RPMI7951 (cell line): Measurements from ENCODE around the gene ELOB. TPM values are rescaled to one million over a fixed set of nuclear protein-coding genes. Genes with fewer than 3 reads are reported as not detected.
A peak's percentile ranks its signal among the peaks of the same experiment; 100 is the strongest.

Experiments
- DNase-seq: peaks from one replicate; pipeline ENCODE4 v3.0.0-alpha.2; 2012; ENCODE audit warnings: low read depth
- total RNA-seq: library from RNA; depleted of rRNA; stranded (reverse); fragments of >200 nt; shearing (Covaris generic); gene quantifications from 2 replicates; pipeline ENCODE4 v1.2.3, GENCODE V29; 2014; rRNA removed

ELOB gene
- total RNA-seq: 349 and 387 TPM in 2 replicates

DNA sequence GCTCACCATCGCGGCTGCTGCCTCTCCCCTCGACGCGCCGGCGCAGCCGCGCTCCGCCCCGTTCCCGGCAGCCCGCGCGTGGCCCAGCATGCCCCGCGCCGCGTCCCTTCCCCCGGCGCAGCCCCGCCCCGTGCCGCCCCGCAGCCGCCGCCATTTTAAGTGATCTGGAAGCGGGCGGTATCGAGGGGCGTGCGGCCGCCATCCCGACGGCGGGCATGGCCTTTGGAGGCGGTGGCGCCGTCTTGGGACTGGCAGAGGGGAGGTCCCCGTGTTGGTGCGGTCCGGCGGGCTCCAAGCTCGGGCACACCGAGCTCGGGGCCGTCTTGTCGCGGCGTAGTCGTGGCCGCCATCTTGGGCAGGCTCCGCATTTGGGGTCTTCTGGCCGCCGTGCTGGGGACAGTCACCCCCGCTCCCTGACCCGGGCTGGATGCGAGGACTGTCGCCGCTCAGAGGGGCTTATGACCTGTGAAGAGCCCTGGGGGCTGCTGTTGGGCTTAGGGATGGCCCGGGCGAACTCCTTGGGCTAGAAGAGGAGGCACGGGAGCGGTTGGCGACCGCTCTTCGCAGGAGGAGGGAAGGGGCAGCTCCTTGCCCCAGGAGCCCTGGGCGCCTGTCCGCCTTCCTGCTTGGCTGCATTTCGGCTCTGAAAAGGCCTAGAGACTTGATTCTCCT lies at the start of gene ELOB:
Gene ELOB, minus strand, starts transcription at position 50 of the 672 bp plus-strand sequence. Its CDS starts 41 bp downstream, at position 9.
- peak; percentile 77 for DNase-seq

DNA sequence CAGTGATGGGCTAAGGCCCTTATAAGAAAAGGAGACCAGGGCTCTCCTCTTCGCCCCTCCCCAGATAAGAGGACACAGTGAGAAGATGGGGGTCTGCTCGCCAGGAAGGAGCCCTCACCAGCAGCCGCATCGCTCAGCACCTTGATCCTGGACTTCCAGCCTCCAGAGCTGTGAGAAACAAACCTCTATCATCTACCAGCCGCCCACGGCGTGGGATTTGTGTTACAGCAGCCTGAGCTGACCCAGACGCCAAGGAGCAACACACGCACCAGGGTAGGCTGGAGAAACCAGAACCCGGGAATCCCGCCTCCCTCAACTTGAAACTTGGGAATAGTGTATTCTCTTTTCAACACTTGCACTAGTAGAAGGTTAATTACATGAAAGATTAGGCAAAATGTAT lies 48.8 kb upstream of the ELOB start:
- no peak for DNase-seq

DNA sequence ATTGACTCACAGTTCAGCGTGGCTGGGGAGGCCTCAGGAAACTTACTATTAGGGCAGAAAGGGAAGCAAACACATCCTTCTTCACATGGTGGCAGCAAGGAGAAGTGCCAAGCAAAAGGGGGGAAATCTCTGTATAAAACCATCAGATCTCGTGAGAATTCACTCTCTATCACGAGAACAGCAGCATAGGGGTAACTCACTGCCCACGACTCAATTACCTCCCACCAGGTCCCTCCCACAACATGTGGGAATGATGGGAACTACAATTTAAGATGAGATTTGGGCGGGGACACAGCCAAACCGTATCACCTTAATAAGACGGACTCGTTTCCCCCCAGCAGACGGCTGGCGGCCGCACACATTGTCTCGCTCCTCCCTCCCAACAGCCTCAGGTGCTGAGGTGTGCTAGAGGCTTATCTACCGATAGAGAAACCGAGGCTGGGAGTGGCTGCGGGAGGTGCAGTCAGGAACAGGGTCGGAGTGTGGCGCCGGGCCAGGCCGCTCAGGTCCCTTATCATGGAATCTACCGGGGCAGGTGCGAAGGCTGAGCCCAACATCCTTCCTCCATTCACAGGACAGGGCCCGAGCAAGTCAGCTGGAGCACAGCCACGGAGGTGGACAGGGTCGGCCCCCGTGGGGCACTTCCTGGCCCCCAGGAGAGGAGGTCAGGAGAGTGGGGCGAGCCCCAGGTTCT lies 48.1 kb upstream of the ELOB start:
- DNase-seq: no peak

GRCh38 chr16:2824626-2825025 lies 47.5 kb upstream of the ELOB start:
- no peak for DNase-seq

DNA sequence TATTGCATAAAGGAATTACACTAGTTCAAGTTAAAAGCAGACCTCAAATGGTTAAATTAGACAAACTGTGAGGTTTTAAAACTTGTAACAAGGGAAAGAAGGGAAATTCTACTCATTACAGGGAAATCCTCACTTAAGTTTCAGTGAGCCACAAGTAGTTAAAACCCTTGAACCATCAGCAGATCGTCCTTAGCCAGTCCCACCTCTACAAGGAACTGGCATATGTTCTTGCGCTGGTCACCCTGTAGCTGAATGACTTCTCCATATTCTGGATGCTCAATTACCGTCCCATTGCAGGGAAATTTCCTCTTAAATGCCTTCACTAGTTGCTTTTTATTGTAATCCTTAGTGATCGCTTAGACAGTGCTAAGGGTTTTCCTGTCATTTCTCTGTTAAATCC lies 45.4 kb upstream of the ELOB start:
- no peak for DNase-seq

- DNase-seq: no peak
Observed at GRCh38 chr16:2822158-2822495, 45.0 kb upstream of the ELOB start.

- no peak for DNase-seq
Observed at GRCh38 chr16:2821487-2822157, 44.5 kb upstream of the ELOB start.

DNA sequence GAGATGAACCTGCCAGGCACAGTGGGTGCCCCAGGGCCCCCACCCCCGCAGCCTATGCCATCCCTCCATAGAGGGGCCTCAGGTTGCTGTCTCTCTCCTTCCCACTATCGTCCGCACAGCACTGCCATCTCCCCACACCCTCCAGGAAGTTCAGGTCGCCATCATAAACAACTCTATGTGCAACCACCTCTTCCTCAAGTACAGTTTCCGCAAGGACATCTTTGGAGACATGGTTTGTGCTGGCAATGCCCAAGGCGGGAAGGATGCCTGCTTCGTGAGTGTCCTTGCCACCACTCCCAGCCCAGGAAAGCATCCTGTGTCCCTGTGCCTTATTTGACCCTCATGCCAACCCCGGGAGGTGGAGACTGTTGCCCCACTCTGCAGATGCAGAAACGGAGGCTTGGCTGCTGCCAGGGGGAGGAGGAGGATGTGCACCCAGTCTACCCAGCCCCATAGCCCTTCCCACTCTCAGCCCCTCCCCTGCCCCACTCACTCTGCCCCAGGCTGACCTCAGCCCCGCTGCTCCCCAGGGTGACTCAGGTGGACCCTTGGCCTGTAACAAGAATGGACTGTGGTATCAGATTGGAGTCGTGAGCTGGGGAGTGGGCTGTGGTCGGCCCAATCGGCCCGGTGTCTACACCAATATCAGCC lies 43.9 kb upstream of the ELOB start:
- DNase-seq: no peak

DNA sequence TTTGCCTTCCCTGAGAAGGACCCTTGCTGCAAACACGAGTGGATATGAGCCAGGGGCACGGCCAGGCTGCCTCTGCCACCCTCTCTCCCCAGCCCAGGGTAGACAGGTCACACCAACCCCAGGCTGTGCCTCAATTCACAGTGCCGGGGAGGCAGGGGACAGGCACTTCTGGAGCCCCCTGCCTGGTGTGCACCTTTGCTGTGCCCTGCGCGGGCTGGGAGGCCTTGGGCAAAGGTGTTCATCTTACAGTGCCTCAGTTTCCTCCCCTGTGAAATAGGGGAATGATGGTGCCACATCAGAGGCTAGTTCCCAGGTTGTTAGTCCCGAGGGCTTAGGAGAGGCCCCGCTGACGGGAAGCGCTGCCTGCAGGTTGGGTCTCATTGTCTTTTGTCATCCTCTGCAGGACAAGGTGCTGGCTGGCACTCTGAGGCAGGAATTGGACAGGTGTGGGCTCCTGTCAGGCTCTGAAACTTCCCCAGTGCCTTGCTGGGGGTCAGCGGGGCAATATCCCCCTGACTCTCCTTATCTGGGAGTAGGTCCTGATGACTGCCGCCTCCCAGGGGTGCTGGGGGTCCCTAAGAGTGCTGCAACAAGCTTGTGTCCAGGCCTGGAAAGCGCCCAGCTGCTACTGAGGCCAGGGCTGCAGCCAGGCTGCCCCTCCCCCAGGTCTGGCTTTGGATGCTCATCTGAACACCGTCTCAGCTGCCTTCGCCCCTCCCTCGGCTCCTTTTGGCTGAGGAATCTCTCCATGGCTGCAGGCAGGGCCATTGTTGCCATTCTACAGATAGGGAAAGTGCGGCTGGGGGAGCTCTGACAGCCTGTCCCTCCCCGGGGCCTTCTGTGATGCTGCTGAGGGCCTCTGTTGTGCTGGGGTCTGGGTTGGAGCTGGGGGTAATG lies 43.1 kb upstream of the ELOB start:
- no peak for DNase-seq

- no peak for DNase-seq
Observed at GRCh38 chr16:2819179-2819938, 42.3 kb upstream of the ELOB start.

DNA sequence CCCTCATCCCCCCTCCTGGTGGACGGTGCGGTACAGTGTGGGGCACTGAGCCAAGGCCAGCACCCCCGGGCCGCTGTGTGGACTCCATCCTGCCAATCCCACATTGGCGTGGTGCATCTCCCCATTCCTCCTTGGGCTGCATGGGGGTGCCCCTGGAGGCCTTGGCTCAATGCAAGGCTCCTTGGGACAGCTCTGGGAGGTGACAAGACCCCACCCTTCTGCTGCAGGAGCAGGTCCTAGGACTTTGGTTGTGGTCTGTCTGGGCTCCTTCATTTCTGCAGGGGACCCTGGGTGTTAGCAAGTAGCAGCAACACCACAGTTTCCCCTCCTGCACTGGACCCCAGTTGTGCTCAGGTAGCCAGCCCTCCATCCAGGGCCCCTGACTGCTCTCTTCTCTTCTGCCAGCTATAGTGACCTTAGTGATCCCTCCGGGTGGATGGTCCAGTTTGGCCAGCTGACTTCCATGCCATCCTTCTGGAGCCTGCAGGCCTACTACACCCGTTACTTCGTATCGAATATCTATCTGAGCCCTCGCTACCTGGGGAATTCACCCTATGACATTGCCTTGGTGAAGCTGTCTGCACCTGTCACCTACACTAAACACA lies 41.3 kb upstream of the ELOB start:
- DNase-seq: no peak

DNA sequence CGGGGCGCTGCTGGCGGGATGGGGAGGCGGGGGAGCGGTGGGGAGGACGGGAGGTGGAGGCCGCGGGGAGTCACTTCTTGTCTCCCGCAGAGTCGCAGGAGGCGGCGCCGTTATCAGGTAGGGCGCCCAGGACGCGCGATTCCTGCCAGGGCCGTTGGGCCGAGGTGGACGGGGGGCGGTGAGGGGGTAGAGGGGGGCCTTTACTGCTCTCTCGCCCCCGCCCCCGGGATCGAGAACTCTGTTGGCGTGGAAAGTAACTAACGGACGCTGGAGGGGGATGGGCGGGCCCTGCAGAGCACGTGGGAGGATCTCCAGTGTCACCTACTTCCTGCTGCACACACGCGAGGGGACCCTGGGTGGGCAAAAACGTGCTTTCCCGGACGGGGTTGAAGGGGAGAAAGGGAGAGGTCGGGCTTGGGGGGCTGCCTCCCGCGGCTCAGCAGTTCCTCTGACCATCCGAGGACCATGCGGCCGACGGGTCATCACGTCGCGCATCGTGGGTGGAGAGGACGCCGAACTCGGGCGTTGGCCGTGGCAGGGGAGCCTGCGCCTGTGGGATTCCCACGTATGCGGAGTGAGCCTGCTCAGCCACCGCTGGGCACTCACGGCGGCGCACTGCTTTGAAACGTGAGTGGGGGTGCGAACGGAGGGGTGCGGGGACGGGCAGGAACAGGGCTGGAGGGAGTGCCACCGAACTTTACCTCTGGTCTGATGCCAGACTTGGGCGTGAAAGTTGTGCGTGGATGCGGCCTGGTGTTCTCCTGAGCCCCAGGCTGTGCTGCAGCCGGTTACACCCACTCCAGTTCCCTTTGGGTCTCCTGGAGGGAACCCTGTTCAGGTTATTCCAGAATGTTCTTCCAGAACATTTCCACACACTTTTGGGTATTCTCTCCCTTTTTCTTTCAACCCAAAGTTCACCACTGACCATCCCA lies 40.5 kb upstream of the ELOB start:
- no peak for DNase-seq

- DNase-seq: no peak
Observed at GRCh38 chr16:2816751-2817339, 39.8 kb upstream of the ELOB start, which contains the start of gene PRSS21. Gene PRSS21 (plus strand): TSS chr16:2817237. CDS start chr16:2817269, 32 bp downstream.

- no peak for DNase-seq
Observed at GRCh38 chr16:2815299-2815771, 38.3 kb upstream of the ELOB start.

DNA sequence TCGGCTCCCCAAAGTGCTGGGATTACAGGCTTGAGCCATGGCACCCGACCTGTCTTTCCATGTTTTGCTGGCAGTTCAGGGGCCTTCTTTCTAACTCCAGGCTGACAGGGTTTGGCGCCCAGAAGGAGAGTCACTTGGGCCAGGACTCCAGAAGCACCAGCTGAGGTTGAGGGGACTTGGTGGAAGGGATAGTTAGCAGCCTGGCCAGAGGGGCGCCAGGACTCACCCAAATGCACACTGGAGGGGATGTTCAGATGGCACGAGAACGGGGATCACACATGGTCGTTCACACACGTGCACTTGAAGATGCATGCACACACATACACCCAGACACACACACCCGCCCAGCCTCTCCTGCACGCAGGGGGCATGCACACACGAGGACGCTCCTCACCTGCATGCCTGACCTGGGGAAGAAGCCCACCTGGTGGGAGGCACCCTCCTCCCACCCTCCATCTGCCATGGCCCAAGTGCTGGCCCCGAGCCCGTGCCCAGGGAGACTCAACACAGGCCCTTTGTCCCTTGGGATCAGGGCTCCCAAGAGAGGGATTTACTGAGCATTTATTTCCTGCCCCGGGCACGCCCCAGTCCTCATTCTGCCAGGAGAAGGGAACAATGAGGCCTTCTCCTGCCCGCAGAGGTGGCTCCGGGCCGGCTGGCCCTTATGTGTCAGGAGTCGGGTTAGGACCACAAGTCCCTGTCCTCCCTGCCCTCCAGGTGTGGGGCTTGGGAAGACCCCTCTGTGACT lies 37.6 kb upstream of the ELOB start:
- DNase-seq: no peak

DNA sequence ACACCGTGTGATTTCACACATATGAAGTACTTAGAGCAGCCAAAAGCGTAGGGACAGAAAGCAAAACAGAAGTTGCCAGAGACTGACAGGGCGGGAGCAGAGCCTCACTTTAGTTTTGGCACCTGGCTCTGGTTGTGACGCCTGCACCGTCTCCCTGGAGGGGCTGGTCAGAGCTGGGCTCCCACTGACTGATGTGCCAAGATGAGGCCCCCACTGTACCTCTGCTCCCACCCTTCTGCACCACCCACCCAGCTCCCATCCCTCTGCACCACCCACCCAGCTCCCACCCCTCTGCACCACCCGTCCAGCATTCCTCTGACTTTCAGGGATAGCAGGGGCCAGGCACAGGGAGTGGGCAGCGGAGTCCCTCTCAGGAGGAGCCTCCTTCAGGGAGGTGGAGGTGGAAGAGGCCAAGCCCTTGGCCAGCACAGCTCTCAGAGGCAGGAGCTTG lies 36.7 kb upstream of the ELOB start:
- DNase-seq: no peak

DNA sequence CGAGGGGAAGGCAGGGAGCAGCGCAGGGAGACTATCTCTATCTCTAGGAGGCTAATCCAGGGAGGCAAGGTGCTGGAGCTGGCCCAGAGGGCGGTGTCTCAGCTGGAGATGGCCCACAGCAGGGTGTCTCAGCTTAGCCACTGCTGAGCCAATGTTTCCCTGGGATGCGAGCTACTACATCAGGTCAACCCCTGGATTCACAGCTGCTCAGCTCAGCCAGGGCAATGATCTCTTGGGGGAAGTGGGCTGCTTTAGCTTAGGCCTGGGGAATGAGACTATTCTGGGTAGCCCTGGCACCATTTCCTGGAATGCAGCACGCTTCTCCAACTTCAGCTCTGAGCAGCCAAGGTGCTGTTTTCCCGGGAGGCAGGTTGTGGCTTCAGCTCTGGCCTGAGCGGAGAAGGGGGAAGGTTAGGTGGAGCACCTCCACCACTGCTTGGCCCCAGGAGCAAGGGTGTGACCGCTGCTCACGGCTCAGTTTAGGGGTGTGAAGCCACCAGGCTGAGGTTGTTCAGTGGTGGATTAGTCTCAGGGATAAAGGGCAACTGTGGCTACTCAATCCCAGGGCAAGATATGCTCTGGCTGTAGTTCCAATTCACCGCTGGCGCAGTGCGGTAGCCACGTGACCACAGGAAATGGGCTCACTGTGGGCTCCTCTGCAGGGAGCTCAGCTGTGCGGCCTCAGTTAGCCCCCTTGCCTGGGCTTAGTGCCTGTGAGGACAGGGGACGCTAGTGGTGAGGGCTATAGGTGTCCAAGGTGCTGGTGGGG lies 34.8 kb upstream of the ELOB start:
- DNase-seq: no peak
